Activated gamma-delta T cell (primary cell): ENCODE results near the gene TFCP2L1.

Experiments
- DNase-seq: peaks from one replicate; lab custom pipeline; 2025; lab: John Stamatoyannopoulos, UW

TFCP2L1 gene

DNA sequence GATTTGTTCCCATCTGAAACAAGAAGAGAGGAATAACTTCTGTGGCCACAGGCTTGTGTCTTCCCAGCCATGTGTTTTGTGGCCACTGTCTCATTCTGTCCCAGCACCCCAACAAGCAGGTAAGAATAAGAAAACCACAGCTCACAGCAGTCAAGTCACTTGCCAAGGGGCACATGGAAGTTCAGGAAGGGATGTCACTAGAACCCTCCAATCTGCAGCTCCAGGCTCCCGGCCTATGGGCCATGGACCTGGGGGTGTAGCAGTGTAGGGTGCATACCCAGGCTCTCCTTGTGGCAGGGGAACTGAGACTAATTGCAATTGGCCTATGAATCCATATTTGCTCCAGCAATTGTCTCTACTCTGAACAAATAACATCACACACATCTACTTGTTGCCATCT is 112.5 kb downstream of the TFCP2L1 start:
- no peak for DNase-seq

DNA sequence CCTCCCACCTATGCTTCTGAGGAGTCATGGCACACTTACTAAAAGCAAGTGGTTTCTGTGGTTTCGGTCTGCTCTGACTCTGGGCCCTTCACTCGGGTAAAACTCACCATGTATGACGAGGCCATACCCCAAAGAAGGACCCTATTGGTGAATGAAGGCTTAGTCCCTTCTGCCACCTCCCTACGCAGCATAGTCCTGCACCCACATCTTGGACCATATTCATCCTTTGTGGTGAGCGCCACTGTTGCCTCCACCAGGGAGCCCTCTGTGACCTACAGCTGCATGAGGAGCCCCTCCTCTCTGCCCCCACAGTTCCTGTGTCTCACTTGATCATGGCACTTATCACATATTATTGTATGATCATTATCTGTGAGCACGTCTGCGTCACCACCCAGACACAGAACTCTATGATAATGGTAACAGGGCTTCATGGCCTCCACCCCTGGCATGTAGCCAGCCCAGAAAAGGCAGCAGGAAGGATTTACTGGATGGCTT is 113.3 kb downstream of the TFCP2L1 start:
- DNase-seq, result no peak

DNA sequence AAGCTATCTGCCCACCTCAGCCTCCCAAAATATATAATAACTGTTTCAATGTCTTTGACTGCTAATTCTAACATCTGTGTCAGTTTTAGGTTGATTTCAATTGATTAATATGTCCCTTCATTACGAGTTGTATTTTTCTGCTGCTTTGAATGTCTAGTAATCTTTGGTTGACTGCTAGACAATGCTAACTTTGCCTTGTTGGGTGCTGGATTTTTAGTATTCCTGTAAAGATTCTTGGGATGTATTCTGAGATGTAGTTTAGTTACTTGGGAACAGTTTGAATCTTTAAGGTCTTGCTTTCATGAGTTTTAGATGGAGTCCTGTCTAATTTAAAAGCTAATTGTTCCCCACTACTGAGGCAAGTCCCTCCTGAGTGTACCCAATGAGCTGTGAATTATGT is 114.4 kb downstream of the TFCP2L1 start:
- DNase-seq, result no peak

DNA sequence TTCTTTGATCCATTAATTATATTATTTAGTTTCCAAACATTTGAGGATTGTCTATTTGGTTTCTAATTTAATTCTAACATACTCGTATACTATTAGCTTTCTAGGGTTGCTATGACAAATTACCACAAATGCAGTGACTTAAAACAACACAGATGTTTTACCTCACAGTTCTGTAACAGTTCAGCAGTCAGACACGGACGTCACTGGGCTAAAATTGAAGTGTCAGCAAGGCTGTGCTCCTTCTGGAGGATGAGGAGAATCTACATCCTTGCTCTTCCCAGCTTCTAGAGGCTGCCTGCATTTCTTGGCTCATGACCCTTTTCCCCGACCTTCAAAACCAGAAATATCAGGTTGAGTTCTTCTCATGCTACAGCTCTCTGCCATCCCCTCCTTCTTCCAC is 117.6 kb downstream of the TFCP2L1 start:
- no peak for DNase-seq
